H1 (cell line): Measurements from ENCODE around the gene OXER1. TPM values are rescaled to one million over a fixed set of nuclear protein-coding genes. Genes with fewer than 3 reads are reported as not detected.

Source experiments
- FOSL1 ChIP-seq: IDR thresholded peaks from 2 replicates; pipeline ENCODE4 v1.6.1; 2011; ENCODE audit warnings: mild to moderate bottlenecking, low read depth, low read length, moderate library complexity; ENCODE audit not compliant: insufficient read depth
- RNF2 ChIP-seq: fragments of 200-900, 300-1000 bp; sonication (generic); IDR thresholded peaks from 2 replicates; pipeline ENCODE4 v1.7.1; 2016; ENCODE audit warnings: borderline replicate concordance, low read depth, mild to moderate bottlenecking, antibody characterized with exemption, low read length; ENCODE audit not compliant: poor library complexity, severe bottlenecking; ENCODE audit errors: missing control alignments
- polyA plus RNA-seq, 7 experiments: library from polyadenylated mRNA; depleted of rRNA in 3 of 7; stranded (reverse) in 5 of 7; unstranded in 2 of 7; fragments of >200 nt in 5 of 7; fragments of 200-250 nt in 2 of 7; gene quantifications; 1 replicate in 5 of 7; 2 replicates in 1 of 7; 4 replicates in 1 of 7; pipeline versions ENCODE4 v1.2.1 to v1.2.3, GENCODE V29; 2011 to 2013; ENCODE audit warnings: missing spikeins in 2 of 7, mixed read lengths in 2 of 7
- total RNA-seq: library from RNA; stranded (reverse); fragmentation: NEBNext Ultra II Directional; extraction: Animal tissue kit (Norgen Biotek cat#: 25700); gene quantifications from 2 replicates; pipeline ENCODE4 v1.2.1, GENCODE V29; 2021

OXER1 gene
- total and polyA plus RNA-seq, 2 of the 8 experiments (the other 6 are each of a cell fraction or from before 2014, with no cell fraction given): 1.2 to 2.9 TPM

GRCh38 chr2:42804891-42805290, 41.0 kb upstream of the OXER1 start (continued):
- no peak for TF ChIP-seq RNF2
- no peak for TF ChIP-seq FOSL1
